ENCODE measurements around the gene JAK1. TPM values are rescaled to one million over a fixed set of nuclear protein-coding genes. Genes with fewer than 3 reads are reported as not detected.

Gene JAK1
- total and polyA plus RNA-seq, 2 experiments from 2014 or later = 8.0 to 19.5 TPM

GRCh38 chr1:64893921-64894320 is 72.4 kb downstream of the JAK1 start:
- no peak overlapping the region for H3K4me3 Mint-ChIP-seq
- H4K20me1 ChIP-seq (replicated peaks; ENCODE audit: insufficient read depth) = no peaks in the 10 kb centered on the region
- H3K4me2 ChIP-seq = no peak overlapping the region
- H3K27ac Mint-ChIP-seq = peak overlapping the region; percentile 33; the same call in 1 of the 2 replicates
- H3F3A ChIP-seq (replicated peaks; ENCODE audit: low read depth) = no peaks in the 10 kb centered on the region
- no peaks in the 10 kb centered on the region for H3K27me3 ChIP-seq (ENCODE audit: insufficient read depth)
- no peak for DNase-seq (ENCODE audit: low spot score)
- no peak for ATAC-seq
- no peaks in the 10 kb centered on the region for H3K79me2 ChIP-seq (replicated peaks; ENCODE audit: insufficient read depth)
- no peak overlapping the region for H3K27ac ChIP-seq (ENCODE audit: low read depth)
- no peak overlapping the region for H2AFZ ChIP-seq
- H3K9me3 Mint-ChIP-seq = peaks cover 2% of the 10 kb centered on the region; the same call in 2 of the 3 replicates
- H3K36me3 Mint-ChIP-seq (ENCODE audit: low read depth) = 0 out of 3 replicates have a peak, but pooled peaks cover 3% of the 10 kb centered on the region
- no peaks in the 10 kb centered on the region for H3K9me2 ChIP-seq (ENCODE audit: insufficient read depth)
- H3K4me1 Mint-ChIP-seq = peaks cover 60% of the 10 kb centered on the region
- TF ChIP-seq ZNF462 (CRISPR knock-in tag; IDR thresholded peaks at IDR 0.05) (no peak), ZNF331 (CRISPR knock-in tag; IDR thresholded peaks at IDR 0.05; ENCODE audit: low read depth) (no peak), CTCF (conservative IDR thresholded peaks at IDR 0.05; ENCODE audit: low read depth in 2 of 2) (no peak), JUNB (IDR thresholded peaks at IDR 0.05; ENCODE audit: unreplicated experiment) (no peak), CREB1 (CRISPR knock-in tag; IDR thresholded peaks at IDR 0.05; ENCODE audit: low read depth) (no peak), REST (IDR thresholded peaks at IDR 0.05; ENCODE audit: unreplicated experiment) (no peak), ETS1 (IDR thresholded peaks at IDR 0.05) (no peak), STAT1 (IDR thresholded peaks at IDR 0.05; ENCODE audit: unreplicated experiment) (no peak), EZH2phosphoT487 (IDR thresholded peaks at IDR 0.05; ENCODE audit: unreplicated experiment) (no peak), EZH2 (IDR thresholded peaks at IDR 0.05; ENCODE audit: low read depth, unreplicated experiment) (no peak), NANOG (IDR thresholded peaks at IDR 0.05; ENCODE audit: borderline replicate concordance) (no peak), ZNF114 (CRISPR knock-in tag; IDR thresholded peaks at IDR 0.05) (no peak), POLR2AphosphoS5 (IDR thresholded peaks at IDR 0.05; ENCODE audit: low read depth) (no peak)
- no peak overlapping the region for H3K4me3 ChIP-seq
- peaks cover 2% of the 10 kb centered on the region for H3K27me3 Mint-ChIP-seq (ENCODE audit: insufficient read depth, low read depth, poor library complexity)
- no peaks in the 10 kb centered on the region for H3K36me3 ChIP-seq (ENCODE audit: insufficient read depth)
- peaks cover 37% of the 10 kb centered on the region for H3K4me1 ChIP-seq (ENCODE audit: insufficient read depth)

Measured in GM23338 (cell line).